HL-60/S4 (cell line): ENCODE measurements around the gene GABRB2.

Experiments used
- in situ Hi-C: fragments of 300-500 bp; cut with MboI; formaldehyde crosslinking; loops from 2 replicates; pipeline ENCODE4 v1.14.3; 2022; ENCODE audit warnings: low sequenced_read_pairs

GABRB2 gene

DNA sequence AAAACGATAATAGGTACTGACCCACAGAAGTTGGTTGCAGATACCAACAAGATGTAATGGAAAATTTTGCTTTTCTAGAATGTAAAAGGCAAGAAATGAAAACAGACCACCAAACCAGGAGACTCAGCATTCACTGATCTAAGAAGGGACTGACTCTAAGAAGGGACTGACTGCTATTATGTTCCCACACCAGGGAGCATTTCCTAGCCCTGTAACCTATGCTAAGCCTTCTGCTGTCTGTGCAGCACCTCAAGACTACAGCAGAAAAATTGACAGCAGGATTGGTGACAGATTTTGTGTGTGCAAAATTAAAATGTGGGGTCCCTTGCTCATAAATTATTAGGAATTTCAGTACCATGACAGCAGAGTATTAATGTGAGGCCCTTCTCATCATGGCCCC, 154.8 kb downstream of the GABRB2 start:
- in situ Hi-C loops = no loop called here

DNA sequence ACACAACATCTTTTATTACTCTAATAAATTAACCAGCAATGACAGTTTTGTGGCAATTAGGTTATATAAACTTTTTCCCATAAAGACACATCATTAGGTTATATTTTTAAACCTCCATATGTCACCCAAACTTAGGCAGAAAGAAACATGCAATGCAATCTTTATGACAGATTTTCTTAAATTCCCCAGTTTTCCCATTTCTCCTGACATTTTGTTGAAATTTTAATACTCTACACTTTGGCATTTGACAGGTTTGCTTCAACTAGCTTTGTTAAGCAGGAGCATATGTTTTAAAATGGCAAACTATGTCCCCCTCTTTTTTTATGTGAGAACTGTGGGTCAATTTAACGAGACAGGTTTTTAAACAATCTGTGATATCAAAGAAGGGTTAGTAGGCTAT, 155.5 kb downstream of the GABRB2 start:
- in situ Hi-C loops = no loop called here

DNA sequence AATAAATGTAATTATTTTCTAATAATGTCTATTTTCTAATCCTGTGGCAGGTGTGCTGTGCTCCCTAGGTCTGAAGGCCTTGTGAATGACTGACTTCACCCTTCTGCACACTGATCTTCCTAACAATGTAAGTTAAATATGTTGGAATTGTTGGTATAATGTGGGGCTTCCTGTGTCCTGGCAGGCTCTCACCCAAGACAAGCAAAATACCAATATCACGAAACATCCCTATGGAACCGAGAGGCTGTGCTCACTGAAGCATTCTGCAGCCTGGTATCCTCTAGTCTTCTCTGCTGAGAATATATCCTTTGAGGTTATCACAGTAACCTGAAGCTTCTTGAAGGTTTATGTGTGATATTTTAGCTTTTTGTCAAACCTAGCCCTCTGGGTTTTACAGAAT, 159.4 kb downstream of the GABRB2 start:
- in situ Hi-C loops = no loop called here

DNA sequence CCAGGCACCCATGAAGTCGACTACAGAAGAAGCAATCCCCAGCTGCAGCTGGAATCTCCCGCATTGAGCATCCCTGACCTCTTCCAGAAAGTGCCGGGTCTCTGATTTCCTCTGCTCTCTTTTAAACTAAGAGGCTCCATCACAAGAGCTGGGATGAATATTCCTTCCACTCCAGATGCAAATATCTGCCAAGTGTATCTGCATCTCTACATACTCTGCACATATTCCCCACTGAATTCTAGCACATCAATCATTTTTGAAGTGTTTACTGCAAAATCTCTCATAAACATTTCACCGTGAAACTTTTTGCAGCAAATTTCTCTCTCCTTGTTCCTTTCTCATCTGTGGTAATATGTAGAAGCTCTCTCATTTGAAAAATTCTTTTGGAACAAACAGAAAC, 161.5 kb downstream of the GABRB2 start:
- in situ Hi-C loops = no loop called here

DNA sequence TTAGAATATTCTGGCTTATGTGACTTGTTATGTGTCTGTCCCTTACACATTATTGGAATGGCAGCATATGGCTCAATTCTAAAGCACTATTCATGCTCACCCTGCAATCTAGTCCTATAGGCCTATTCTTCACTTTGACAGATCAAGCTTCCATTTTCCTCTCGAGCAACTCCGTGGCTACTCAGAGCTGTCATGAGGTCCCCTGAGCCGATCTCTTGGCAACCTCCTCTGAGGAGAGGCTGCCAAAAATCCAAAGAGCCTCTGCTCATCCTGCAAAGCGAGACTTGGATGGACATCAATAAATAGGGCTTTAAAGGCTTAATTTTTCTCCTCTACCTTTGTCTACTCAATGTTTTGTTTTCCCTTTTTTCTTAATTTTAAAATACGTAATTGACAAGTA, 163.8 kb downstream of the GABRB2 start:
- in situ Hi-C loops = no loop called here

DNA sequence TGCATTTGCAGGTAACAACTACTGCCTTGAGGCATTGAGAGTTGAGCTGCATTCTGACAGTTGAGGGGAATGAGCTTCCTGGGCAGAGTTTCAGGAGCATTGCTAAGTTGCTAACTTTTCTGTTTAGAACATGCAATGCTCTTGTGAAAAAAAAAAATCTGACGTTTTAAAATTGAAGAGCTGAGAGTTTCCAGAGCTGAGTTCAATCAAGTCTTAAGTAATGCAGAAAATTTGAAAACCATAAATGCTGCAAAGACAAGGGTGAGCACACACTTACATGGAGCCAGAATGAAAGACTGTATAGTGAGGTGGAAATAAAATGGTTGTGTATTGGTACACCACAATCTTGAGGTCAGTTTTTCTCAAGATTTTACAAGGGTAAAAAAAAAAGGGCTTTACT, 166.0 kb downstream of the GABRB2 start:
- in situ Hi-C loops = no loop called here

DNA sequence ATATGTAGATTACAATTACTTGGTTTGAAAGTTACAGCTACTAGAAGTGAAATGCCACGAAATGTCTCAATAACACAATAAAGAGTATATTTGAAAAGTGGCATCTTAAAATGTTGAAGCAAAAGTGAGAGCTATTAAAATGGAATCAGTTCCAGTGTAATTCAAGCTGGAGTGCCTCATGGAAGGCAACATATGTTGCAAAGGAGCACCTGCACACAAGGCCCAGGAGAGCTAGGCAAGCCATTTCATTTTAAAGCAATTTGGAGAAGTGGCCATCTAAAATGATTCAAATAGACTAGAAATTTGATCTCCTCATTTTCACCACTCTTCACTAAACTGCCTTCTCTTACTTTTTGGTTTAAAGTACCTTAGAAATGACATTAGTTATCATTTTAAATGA, 167.8 kb downstream of the GABRB2 start:
- in situ Hi-C loops = no loop called here

DNA sequence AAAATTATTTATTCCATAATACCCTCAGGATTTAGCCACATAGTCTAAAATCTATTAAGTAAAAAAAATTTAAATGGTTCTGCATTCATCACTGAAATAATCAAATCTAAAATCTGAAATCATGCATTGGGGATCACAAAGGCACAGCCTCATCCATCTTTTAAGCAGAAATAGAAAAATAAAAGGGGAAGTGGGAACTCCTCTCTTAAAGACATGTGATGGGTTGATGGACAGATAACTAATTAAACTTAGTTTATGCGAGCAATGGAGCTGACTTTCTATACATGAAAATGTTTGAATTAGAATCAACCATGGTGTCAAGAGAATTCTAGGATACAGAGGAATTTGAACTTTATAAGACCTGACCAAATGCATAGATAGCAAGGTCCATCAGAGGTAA, 170.5 kb downstream of the GABRB2 start:
- in situ Hi-C loops = no loop called here

DNA sequence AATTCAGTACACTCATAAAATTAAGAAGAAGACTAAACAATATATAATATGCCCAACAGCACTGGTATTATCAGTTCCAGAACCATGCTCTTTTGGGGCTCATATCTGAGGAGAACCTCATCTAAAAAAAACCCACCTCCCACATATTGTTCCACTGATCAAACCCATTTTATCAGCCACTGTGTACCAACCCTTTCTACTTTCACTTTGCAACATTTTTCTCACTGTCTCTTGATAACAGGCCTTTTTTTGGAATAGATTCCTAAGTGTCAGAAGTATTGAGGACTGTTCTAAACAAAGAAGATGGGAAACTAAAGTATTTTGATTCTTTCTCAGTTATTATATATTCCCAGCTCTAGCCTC, 173.2 kb downstream of the GABRB2 start:
- in situ Hi-C loops = no loop called here

DNA sequence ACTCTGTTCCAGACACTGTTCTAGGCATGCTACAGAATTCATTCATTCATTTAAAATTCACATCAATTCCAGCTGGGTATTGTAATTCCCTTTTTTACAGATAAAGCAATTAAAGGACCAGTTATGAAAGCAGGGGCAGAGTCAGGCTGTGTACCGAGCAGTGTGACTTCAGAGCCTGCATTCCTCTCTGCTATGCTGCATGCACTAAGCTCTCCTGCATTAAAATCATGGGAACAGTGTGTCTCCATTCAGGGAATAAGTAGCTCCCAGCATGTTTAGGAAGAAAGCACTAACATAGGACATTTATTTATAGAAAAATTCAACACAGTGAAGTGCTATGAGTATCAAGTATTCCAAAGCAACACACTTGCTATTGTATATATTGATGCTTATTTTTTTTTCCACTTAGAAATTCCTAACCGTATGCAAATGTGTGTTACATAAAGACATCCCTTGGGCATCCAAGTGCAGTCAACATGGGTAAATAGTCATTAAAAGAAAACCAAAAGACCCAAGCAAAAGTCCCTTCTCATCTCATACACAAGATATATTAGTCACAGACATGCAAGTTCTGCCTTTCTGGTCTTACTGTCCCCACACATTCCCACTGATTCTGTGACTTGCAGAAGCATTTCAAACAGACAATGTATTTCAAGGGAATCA, 173.7 kb downstream of the GABRB2 start:
- in situ Hi-C loops = no loop called here

DNA sequence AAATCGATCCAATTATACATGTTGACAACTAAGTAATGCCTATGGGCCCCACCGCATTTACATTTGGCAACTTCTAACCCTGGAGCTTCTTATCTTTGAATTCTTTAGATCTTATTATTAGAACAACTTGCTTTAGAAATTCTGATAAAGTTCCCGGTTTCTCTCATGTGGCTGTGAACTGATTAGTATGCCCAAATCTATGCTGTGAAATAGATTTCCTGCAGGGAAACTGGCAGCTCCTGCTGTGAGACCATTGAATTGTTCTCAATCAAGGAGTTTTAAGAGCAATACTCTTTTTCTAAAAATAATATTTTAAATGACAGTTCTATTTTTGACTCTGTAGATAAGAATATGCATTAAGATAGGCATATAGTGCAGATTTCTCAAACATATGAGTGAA, 177.5 kb downstream of the GABRB2 start:
- in situ Hi-C loops = no loop called here

DNA sequence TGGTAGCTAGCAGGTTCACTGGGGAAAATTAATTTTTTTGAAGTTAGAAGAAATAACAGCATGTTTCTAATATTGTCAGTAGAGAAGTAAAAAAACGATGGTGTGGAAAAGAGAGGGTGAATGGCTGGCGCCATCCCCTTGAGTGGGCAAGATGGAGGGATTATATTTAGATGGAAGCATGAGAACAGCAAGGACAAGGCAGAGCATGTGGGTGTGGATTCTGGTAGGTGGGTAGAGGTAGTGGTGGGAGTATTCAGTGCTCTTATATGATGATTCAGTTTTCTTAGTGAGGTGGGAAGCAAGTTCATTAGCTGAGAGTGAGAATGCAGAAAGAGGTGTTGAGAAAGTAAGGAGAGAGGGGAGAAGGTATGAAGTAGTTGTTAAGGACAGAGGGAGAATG, 188.1 kb downstream of the GABRB2 start:
- in situ Hi-C loops = no loop called here

DNA sequence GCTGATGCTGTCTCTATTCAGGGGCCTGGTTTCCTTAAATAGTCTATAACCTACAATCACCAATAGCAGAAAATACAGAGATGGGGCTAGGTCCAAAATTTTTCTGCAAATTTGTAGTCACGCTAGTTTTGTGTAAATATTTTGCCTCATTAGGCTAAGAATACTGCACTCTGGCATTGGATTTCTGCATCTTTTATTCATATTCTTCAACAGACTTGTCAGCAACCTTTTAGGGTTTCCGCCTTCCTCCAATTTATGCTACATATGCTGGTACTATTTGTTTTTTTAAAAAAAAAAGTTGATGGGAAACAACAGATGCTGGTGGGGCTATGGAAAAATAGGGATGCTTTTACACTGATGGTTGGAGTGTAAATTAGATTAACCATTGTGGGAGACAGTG, 202.3 kb downstream of the GABRB2 start:
- in situ Hi-C loops = no loop called here

DNA sequence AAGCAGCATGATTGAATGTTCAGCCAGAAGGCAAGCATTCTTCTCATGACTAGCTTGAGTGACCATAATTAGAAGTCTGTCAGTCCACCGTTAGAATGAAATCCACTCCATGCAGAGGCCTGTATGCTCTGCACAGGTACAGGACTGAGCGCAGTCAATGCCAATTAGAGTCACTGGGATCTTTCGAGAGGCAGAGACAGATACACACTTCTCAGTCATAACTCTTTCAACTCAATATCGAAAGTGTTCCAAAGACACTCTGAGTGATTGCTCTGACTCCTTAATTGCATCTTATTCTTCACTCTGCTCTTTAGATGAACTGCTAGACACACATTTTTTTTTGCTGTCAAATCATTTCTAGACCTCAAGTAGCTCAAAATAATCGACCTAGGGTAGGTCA, 203.6 kb downstream of the GABRB2 start:
- in situ Hi-C loops = no loop called here

DNA sequence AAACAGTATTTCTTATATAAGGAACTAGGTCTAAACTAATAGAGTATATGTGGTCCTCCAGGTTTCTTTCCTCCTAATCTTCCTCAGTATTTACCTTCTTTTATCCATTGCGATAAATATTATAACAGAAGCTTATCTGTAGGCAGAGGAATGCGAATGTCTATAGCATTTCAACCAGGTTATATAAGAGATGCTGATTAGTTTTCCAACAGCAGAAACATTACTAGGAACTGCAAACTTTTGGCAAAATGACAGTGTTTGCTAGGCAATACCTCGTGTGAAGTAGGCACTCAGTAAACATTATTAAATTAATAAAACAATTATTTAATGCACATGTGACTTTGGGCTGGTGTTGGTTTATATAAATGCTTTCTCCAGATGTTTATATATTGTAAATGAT, 206.5 kb downstream of the GABRB2 start:
- in situ Hi-C loops = no loop called here

DNA sequence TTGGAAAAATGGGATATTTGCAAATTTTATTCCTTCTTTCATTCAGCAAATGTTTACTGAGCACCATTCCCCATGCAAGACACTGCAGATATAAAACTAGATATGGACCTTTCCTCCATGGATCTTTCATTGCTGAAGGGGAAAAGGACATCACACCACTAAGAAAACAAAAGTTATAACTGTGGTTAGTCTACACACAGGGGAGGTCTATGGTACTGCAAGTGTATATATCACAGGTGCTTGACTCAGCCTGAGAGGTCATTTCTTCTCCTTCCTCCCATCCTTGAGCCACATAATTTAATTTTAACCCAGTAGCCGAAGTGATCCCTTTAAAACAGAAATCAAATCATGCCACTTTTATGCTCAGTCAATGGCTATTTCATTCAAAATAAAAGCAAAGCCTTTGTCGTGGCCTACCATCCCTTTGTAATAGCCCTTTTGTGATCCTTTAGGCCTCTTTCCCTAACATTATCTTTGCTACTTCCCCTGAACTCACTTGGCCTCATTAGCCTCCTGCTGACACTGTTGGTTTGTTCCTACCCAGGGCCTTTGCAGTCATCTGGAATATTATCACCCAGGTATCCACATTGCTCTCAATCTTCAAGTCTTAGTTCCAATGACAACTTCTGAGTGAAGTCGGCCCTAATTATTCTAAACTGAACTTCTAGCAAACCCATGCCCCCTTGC, 213.2 kb downstream of the GABRB2 start:
- in situ Hi-C loops = no loop called here

DNA sequence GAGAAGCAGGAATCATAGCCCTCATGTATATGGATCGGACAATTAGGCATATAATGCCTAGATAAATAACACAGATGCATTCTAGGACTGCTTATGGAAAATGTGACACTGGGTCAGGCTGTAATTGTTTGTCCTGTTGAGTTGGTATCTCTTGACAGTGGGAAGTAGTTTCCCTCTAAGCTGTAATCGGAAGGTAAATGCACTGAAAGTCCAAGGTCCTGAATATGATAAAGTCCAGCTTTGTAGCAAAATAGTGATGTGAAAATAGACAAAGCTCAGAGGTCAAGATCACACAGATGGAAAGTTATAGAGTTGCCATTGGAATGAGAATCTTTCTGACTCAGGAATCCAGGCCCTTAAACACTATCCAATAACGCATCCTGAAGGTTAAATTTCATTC, 214.2 kb downstream of the GABRB2 start:
- in situ Hi-C loops = no loop called here

DNA sequence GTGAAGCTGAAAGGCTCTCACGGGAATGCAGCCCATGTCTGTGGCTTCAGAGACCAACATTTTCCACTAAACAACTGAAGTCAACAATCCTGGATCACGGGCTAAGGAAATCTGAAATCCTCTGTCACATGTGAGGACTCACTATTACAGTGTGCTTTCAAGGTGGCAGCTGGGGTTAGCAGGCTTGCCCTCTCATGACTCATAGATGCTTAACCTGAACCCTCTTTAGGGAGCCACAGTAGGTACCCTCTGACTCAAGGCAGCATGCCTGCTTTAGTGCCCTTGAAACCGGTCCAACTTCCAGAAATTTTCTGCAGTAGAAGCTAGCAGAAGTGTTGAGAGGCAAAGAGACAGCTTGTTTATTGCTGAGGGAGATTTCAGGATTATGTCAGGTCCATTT, 232.5 kb downstream of the GABRB2 start:
- in situ Hi-C loops = no loop called here

DNA sequence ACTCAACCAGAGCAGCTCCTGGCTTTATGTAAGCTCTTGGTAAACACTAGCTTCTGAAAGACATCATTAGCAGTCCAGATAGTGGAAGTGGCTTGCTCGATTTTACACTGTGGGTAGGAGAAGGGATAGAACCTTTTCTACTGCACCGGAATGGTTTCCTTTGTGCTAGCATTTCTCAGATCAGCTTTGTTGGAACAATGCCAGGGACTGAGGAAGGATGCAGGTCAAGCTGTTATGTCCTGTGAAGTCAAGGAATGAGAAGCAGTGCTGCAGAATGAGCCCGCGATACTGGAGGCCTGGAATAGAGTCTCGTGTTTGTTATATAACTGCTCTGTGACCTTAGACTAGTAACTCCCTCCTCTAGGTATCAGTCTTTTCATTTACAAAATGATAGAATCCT, 233.6 kb downstream of the GABRB2 start:
- in situ Hi-C loops = no loop called here

DNA sequence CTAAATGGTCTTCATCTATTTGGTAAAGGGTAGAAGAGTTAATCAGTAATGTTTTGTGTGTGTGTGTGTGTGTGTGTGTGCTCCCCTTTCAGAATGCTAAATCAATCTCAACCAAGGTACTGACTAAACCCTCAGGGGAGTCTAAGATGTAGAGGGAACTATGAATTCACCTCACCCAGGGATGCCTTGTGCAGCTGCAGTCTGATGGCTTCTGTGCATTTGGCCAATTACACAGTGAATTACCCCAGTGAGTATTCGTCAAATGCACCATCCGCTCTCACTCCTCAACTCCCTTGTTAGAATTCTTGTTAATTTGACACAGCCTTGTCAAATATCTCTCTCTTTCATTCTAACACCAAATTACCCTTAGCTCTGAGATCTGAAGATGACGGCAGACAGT, 234.6 kb downstream of the GABRB2 start:
- in situ Hi-C loops = no loop called here

DNA sequence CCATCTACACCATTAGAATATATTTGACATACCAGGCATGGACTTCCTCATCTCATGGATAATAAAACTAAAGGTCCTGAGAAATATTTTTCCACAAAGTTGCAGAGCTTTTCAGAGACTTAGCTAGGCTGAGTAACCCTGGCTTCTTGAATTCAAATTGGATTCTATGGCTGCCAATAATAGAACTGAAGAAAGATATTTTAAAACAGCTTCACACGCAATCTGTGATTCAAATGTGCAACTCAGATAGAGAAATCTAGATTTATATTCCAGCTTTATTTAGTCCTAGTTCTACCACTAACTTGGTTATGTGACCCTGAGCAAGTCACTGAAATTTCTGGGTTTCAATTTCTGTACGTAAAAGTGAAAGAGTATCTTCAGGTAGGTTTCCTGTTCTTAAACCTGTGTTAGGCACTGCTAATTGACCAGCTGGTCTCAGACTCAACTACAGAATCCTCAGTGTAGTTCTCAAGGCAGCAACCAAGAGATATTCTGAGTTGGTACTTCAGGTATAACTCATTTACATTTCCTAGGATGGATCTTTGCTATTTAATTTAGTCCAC, 235.3 kb downstream of the GABRB2 start:
- in situ Hi-C loops = no loop called here

DNA sequence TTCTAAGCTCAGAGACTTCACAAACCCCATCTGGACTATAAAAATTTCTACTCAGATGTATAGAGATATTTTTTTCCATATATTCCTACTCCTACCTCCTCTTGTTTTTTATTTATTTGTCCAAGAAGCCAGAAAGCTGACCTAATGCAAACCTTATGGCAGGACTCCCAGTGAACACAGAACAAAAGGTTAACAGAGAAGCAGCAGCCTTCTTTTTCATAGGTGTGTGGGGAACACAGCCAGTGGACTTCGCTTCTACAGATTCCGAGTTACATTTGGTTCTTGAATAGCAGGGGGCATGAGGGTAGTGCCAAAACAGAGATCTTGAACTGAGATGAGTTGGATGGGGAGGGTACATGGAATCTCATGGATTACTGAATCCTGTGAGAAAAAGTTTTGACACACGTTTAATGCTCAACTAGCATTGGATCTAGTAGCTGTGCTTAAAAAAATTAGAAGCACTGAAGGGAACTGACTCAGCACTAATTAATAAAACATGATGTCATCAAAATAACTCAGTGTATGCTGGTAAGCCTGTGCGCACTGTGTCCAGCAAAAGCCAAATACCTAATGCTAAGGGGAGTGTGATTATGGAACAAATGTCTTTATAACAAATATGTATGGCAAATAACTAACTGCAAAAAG, 240.1 kb downstream of the GABRB2 start:
- in situ Hi-C loops = no loop called here
